ENCODE results near the gene LMAN1. TPM values are rescaled to one million over a fixed set of nuclear protein-coding genes. Genes with fewer than 3 reads are reported as not detected.

LMAN1 gene, protein sequence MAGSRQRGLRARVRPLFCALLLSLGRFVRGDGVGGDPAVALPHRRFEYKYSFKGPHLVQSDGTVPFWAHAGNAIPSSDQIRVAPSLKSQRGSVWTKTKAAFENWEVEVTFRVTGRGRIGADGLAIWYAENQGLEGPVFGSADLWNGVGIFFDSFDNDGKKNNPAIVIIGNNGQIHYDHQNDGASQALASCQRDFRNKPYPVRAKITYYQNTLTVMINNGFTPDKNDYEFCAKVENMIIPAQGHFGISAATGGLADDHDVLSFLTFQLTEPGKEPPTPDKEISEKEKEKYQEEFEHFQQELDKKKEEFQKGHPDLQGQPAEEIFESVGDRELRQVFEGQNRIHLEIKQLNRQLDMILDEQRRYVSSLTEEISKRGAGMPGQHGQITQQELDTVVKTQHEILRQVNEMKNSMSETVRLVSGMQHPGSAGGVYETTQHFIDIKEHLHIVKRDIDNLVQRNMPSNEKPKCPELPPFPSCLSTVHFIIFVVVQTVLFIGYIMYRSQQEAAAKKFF
- total RNA-seq = 100 to 1,000 TPM; 134 to 245 TPM

GRCh38 chr18:59358712-59359575, at the start of gene LMAN1:
TSS of gene LMAN1 (minus strand) at chr18:59359265. CDS start at chr18:59359244, 21 bp downstream.
- Mint-ChIP-seq H3K9me3 (no peaks in the 10 kb centered on the region), H3K27me3 (no peaks in the 10 kb centered on the region)
- peak; percentile 90 for ATAC-seq (replicated peaks)

DNA sequence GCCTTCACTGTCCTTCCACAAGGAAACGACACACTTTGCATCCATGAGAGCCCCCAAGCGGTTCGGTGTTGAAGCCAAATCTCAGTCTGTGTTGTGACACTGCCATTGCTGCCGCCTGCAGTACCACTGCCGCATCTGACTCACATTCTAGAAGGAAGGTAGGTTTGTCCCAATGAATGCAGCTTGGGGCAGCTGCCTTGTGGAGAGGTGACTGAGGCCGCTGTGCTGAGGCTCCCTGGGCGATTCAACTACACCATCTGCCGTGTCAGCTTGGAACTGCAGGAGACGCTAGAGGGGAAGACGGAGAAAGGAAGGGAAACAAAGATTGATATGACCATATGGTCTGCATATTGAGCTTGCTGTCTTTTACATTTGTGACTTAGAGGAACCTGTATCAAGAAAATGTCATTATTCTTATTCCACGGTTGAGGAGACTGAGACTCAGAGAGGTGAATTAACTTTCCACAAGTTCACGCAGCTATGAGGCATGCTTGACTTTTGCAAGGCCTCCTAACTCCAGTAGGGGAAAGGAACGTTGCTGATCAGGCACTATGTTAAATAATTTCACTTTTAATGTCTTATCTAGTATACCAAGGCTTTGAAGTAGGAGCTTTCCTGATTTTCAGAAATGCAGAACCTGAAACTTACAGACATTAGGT, 43.5 kb upstream of the LMAN1 start:
- Mint-ChIP-seq H3K9me3 (no peaks in the 10 kb centered on the region), H3K36me3 (ENCODE audit: low read depth) (no peaks in the 10 kb centered on the region), H3K4me1 (no peaks in the 10 kb centered on the region), H3K27me3 (no peaks in the 10 kb centered on the region), H3K4me3 (no peak overlapping the region), H3K27ac (no peak overlapping the region)
- ATAC-seq (replicated peaks) = peak; percentile 100

More at GRCh38 chr18:59358712-59359575, at the start of gene LMAN1:
- peaks cover 10% of the 10 kb centered on the region for H3K4me1 Mint-ChIP-seq
- peaks cover 50% of the 10 kb centered on the region for H3K36me3 Mint-ChIP-seq (ENCODE audit: low read depth)
- peak within 1 kb of the TSS; percentile 99 for H3K27ac Mint-ChIP-seq
- peak within 1 kb of the TSS; percentile 93 for H3K4me3 Mint-ChIP-seq

- Mint-ChIP-seq H3K27ac (no peak overlapping the region), H3K4me1 (peaks cover 8% of the 10 kb centered on the region), H3K27me3 (peaks cover 8% of the 10 kb centered on the region), H3K36me3 (ENCODE audit: low read depth) (no peaks in the 10 kb centered on the region), H3K9me3 (no peaks in the 10 kb centered on the region), H3K4me3 (no peak overlapping the region)
- ATAC-seq (replicated peaks) = no peak
Measured at GRCh38 chr18:59400407-59400806, 41.3 kb upstream of the LMAN1 start.

- no peak for ATAC-seq (replicated peaks)
- H3K4me1 Mint-ChIP-seq = peaks cover 8% of the 10 kb centered on the region
- H3K4me3 Mint-ChIP-seq = no peak overlapping the region
- no peaks in the 10 kb centered on the region for H3K36me3 Mint-ChIP-seq (ENCODE audit: low read depth)
- no peaks in the 10 kb centered on the region for H3K9me3 Mint-ChIP-seq
- H3K27me3 Mint-ChIP-seq = peaks cover 30% of the 10 kb centered on the region
- H3K27ac Mint-ChIP-seq = no peak overlapping the region
Measured at GRCh38 chr18:59395226-59396175, 36.4 kb upstream of the LMAN1 start.

DNA sequence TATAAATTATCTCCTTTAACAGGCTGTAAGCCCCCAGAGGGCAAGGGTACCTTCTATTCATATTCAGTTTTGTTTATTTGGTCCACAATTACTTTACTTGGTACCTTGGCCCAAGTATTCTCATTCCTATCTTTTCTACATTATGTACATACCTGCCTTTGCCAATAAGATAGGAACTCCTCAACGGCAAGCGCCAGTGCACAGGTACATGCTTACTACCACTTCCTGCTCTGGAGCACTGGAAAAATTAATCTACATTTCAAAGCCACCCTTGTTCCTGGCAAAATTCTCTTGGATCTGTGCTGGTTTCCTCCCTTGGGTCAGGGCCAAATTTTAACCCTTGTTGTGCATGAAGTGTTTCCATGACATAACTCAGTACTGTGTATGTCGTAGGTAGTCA, 34.3 kb upstream of the LMAN1 start:
- Mint-ChIP-seq H3K4me3 (no peak overlapping the region), H3K27ac (no peak overlapping the region), H3K27me3 (peaks cover 30% of the 10 kb centered on the region), H3K36me3 (ENCODE audit: low read depth) (no peaks in the 10 kb centered on the region), H3K4me1 (peaks cover 8% of the 10 kb centered on the region), H3K9me3 (no peaks in the 10 kb centered on the region)
- ATAC-seq (replicated peaks) = no peak

GRCh38 chr18:59388817-59389216, 29.8 kb upstream of the LMAN1 start:
- Mint-ChIP-seq H3K27ac (no peak overlapping the region), H3K36me3 (ENCODE audit: low read depth) (no peaks in the 10 kb centered on the region), H3K4me3 (no peak overlapping the region), H3K4me1 (no peaks in the 10 kb centered on the region), H3K27me3 (peaks cover 10% of the 10 kb centered on the region), H3K9me3 (no peaks in the 10 kb centered on the region)
- ATAC-seq (replicated peaks) = no peak

DNA sequence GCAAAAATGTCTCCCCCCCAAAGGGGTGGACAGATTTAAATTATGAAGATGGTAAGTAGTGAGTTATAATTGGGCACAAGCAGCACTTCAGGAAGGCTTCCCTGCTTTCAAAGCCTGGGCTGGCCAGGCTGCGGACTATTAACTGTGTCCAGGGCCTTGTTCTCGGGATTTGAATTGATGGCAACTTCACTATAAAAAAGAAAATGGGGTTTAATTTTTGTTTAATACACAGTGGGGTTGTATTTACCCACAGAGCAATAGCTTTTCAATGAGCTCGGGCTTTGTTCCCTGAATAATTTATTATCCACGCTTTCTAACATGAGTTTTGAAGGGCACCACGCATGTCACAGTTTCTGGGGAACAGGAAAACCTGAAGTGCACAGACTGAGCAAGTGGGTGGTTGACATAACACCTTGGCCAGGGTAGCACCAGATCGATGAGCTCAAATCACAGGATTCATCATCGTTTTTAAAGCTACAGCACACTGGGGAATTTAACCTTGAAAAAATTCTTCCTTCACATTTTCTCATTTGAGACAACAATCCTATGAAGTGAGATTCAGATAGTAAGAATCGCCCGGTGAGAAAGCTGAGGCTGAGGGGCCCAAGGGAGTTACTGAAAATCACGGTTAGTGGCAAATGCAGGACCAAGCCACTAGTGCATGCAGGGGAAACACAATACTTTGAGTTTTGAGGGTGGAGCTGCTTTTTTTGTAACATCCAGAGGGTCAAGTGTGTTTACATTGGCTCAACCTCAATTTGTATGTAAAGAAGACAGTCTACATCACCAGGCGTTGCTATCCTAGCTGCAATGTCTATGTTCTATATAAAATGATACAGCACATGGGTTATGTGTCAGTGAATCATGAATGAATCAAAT, 28.9 kb upstream of the LMAN1 start:
- Mint-ChIP-seq H3K27me3 (peaks cover 6% of the 10 kb centered on the region), H3K9me3 (no peaks in the 10 kb centered on the region), H3K4me1 (no peaks in the 10 kb centered on the region), H3K4me3 (no peak overlapping the region), H3K36me3 (ENCODE audit: low read depth) (no peaks in the 10 kb centered on the region), H3K27ac (no peak overlapping the region)
- ATAC-seq (replicated peaks) = no peak

- Mint-ChIP-seq H3K27ac (no peak overlapping the region), H3K36me3 (ENCODE audit: low read depth) (no peaks in the 10 kb centered on the region), H3K4me3 (no peak overlapping the region), H3K4me1 (no peaks in the 10 kb centered on the region), H3K27me3 (peaks cover 1% of the 10 kb centered on the region), H3K9me3 (no peaks in the 10 kb centered on the region)
- ATAC-seq (replicated peaks) = no peak
Measured at GRCh38 chr18:59386909-59387686, 28.0 kb upstream of the LMAN1 start.

DNA sequence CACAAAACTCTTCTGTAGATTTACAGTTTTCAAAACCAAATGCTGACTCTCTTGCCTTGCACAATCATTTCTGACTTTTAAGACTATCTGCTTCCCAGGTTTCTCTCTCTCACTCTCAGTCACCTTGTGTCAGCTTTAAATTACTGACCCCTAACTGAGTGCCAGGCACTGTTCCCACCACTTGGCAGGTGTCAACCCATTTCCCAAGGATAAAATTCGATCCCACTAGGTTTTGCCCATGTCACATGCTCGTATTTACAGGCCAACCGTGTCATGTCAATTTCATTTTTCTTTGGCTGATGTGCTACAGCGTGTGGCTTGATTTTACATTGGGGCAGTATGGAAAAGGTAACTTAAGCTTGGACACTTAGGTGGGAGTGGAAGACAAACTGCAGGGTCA, 26.1 kb upstream of the LMAN1 start:
- H3K9me3 Mint-ChIP-seq = no peaks in the 10 kb centered on the region

DNA sequence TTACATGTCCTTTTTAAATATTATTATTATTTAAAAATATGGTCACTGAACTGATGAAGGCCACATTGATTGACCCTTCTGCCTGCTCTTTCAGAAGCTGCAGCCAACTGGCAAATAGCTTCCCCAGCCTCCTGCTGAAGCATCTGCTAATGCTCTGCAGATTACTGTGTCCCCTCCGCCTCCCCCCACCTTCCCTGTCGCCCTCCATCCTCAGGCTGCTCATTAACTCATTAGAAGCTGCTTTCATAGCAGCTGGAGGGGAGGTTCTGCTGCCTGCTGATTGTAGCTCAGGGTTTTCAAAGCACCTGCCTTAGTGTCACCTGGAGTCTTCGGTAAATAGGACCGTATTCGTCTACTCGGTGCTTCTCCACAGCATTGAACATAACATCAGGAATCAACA, 24.8 kb upstream of the LMAN1 start:
- H3K4me1 Mint-ChIP-seq = no peaks in the 10 kb centered on the region
- no peaks in the 10 kb centered on the region for H3K9me3 Mint-ChIP-seq
- H3K4me3 Mint-ChIP-seq = no peak overlapping the region
- no peak overlapping the region for H3K27ac Mint-ChIP-seq
- no peak for ATAC-seq (replicated peaks)
- H3K36me3 Mint-ChIP-seq (ENCODE audit: low read depth) = no peaks in the 10 kb centered on the region
- peaks cover 19% of the 10 kb centered on the region for H3K27me3 Mint-ChIP-seq

More for the DNA sequence above, 26.1 kb upstream of the LMAN1 start:
- Mint-ChIP-seq H3K4me1 (no peaks in the 10 kb centered on the region), H3K27me3 (peaks cover 9% of the 10 kb centered on the region), H3K36me3 (ENCODE audit: low read depth) (no peaks in the 10 kb centered on the region), H3K27ac (no peak overlapping the region), H3K4me3 (no peak overlapping the region)
- no peak for ATAC-seq (replicated peaks)

DNA sequence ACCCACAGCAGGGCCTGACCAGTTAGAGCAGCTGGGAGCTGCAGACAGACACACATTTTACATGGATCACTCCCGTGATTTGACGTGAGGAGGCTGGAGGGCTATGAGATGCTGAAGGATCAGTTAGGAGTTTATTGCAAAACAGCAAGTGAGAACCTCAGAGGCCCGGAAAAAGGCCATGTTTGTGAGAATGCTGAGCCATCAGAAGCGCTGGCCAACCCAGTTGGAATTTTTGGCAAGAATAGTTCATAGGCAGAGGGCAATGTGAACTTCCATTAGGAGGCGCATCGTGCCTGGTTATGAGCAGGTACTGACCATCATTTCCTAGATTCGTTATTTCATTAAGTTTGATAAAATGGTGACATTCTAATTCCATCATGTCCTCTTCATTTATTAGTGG, 23.3 kb upstream of the LMAN1 start:
- no peak overlapping the region for H3K27ac Mint-ChIP-seq
- H3K27me3 Mint-ChIP-seq = peaks cover 33% of the 10 kb centered on the region
- H3K9me3 Mint-ChIP-seq = no peaks in the 10 kb centered on the region
- no peaks in the 10 kb centered on the region for H3K36me3 Mint-ChIP-seq (ENCODE audit: low read depth)
- ATAC-seq (replicated peaks) = no peak
- H3K4me1 Mint-ChIP-seq = peaks cover 7% of the 10 kb centered on the region
- H3K4me3 Mint-ChIP-seq = no peak overlapping the region

DNA sequence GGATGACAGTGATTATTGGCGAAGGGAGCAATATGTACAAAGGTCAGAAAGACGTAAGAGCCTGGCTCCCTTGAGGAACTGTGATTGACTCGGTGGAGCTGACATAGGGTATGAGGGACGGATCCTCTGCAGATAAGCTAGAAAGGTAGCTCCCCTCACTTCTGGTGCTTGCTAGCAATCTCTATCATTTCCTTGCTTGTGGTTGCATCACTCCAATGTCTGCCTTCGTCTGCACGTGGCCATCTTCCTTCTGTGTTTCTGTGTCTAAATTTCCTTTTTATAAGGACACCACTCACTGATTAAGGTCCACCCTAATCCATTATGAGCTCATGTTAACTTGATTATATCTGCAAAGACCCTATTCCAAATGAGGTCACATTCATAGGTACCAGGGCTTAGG, 22.9 kb upstream of the LMAN1 start:
- H3K4me3 Mint-ChIP-seq = no peak overlapping the region
- H3K27ac Mint-ChIP-seq = no peak overlapping the region
- no peak for ATAC-seq (replicated peaks)
- H3K9me3 Mint-ChIP-seq = no peaks in the 10 kb centered on the region
- no peaks in the 10 kb centered on the region for H3K36me3 Mint-ChIP-seq (ENCODE audit: low read depth)
- H3K4me1 Mint-ChIP-seq = peaks cover 7% of the 10 kb centered on the region
- peaks cover 33% of the 10 kb centered on the region for H3K27me3 Mint-ChIP-seq

Data from activated T-helper 17 cell treated with anti-CD3 and anti-CD28 coated beads, Interleukin-2, amount 50 U/mL, for 72 hours (primary cell).